GM13976 (cell line): ENCODE data around the gene C17orf113.

ENCODE experiments used
- DNase-seq: peaks from one replicate; pipeline ENCODE4 v3.0.0; 2012; ENCODE audit warnings: low spot score
- in situ Hi-C: fragments of 300-500 bp; cut with MboI; formaldehyde crosslinking; loops from one replicate; pipeline ENCODE4 v1.12.0; 2022; ENCODE audit warnings: low sequenced_read_pairs, mixed read lengths, inconsistent platforms; ENCODE audit not compliant: unreplicated experiment
- TF ChIP-seq, protein P1 (sequence below): IDR thresholded peaks from 2 replicates; pipeline ENCODE4 v1.5.1; 2012; ENCODE audit warnings: borderline replicate concordance, mild to moderate bottlenecking; ENCODE audit not compliant: insufficient read depth; ENCODE audit errors: extremely low read depth, missing control alignments, control extremely low read depth

Gene C17orf113

GRCh38 chr17:42060231-42060630 is 9.8 kb upstream of the C17orf113 start:
- in situ Hi-C loops, result no loop called here
- no peak for DNase-seq
- TF ChIP-seq, protein P1, sequence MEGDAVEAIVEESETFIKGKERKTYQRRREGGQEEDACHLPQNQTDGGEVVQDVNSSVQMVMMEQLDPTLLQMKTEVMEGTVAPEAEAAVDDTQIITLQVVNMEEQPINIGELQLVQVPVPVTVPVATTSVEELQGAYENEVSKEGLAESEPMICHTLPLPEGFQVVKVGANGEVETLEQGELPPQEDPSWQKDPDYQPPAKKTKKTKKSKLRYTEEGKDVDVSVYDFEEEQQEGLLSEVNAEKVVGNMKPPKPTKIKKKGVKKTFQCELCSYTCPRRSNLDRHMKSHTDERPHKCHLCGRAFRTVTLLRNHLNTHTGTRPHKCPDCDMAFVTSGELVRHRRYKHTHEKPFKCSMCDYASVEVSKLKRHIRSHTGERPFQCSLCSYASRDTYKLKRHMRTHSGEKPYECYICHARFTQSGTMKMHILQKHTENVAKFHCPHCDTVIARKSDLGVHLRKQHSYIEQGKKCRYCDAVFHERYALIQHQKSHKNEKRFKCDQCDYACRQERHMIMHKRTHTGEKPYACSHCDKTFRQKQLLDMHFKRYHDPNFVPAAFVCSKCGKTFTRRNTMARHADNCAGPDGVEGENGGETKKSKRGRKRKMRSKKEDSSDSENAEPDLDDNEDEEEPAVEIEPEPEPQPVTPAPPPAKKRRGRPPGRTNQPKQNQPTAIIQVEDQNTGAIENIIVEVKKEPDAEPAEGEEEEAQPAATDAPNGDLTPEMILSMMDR, result no peak

DNA sequence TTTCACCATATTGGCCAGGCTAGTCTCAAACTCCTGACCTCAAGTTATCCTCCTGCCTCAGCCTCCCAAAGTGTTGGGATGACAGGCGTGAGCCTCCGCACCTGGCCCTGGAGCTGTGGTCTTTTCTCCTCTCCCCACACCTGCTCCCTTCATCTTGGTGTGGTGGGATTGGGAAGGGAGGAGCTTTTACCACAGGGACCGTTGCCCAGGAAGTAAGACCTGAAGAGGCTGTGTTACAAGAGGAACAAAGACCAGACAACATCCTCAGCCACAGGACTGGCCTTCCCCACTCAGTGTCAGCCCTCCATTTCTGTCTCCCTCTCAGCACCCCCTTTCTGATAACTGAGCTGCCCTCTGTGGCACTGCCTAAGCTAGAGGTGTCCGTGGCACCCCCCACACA is 9.4 kb upstream of the C17orf113 start:
- in situ Hi-C loops, result no loop called here
- no peak for DNase-seq
- TF ChIP-seq, protein P1, result no peak

GRCh38 chr17:42058063-42058462 is 7.7 kb upstream of the C17orf113 start:
- in situ Hi-C loops, result no loop called here
- TF ChIP-seq, protein P1, result no peak
- DNase-seq, result no peak

GRCh38 chr17:42056635-42057034 is 6.2 kb upstream of the C17orf113 start:
- in situ Hi-C loops, result no loop called here
- TF ChIP-seq, protein P1, result no peak
- DNase-seq, result no peak

GRCh38 chr17:42055496-42055895 is 5.1 kb upstream of the C17orf113 start:
- TF ChIP-seq, protein P1, result no peak
- in situ Hi-C loops, result no loop called here
- no peak for DNase-seq

GRCh38 chr17:42055027-42055426 is 4.6 kb upstream of the C17orf113 start:
- no peak for DNase-seq
- TF ChIP-seq, protein P1, result no peak
- in situ Hi-C loops, result no loop called here

- DNase-seq, result no peak
- TF ChIP-seq, protein P1, result no peak
- in situ Hi-C loops, result no loop called here
Measured at GRCh38 chr17:42053731-42054500, 3.5 kb upstream of the C17orf113 start.
